ENCODE data around the gene KCNIP4.

DNA sequence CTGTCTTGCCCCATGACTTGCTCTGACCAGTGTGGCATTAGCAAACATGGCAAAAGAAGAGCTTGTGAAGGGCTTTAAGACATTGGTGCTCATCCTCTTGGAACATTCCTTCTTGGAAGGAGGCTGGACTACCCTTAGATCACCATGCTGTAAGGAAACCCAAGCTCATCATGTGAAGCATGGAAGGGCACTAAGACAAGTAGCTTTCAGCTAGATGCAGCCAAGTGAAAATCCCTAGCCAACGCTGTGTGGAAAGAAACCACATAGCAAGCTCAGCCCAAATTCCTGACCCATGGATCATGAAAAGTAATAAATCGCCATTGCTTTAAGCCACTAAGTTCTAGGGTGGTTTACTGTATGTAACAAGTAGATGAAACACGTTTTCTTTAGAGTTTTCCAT lies 1260.7 kb downstream of the KCNIP4 start:
- TF ChIP-seq, protein P1, sequence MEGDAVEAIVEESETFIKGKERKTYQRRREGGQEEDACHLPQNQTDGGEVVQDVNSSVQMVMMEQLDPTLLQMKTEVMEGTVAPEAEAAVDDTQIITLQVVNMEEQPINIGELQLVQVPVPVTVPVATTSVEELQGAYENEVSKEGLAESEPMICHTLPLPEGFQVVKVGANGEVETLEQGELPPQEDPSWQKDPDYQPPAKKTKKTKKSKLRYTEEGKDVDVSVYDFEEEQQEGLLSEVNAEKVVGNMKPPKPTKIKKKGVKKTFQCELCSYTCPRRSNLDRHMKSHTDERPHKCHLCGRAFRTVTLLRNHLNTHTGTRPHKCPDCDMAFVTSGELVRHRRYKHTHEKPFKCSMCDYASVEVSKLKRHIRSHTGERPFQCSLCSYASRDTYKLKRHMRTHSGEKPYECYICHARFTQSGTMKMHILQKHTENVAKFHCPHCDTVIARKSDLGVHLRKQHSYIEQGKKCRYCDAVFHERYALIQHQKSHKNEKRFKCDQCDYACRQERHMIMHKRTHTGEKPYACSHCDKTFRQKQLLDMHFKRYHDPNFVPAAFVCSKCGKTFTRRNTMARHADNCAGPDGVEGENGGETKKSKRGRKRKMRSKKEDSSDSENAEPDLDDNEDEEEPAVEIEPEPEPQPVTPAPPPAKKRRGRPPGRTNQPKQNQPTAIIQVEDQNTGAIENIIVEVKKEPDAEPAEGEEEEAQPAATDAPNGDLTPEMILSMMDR (IDR thresholded peaks at IDR 0.05; ENCODE audit: insufficient read depth, low read depth, low read length) = no peak
- no peak for TF ChIP-seq EZH2 (IDR thresholded peaks at IDR 0.05; ENCODE audit: insufficient read depth, low read length)
